Endothelial cell (in vitro differentiated cells): ENCODE results near the gene PDE4DIP. TPM values are rescaled to one million over a fixed set of nuclear protein-coding genes. Genes with fewer than 3 reads are reported as not detected.
"Not testable (repeated sequence)": the region's sequence is repeated elsewhere in the genome, so short reads cannot be mapped to it uniquely, and the experiment has no call there.

Experiments used
- DNase-seq: peaks from one replicate; pipeline ENCODE4 v3.0.0; 2021; ENCODE audit warnings: low spot score
- H3K27ac Mint-ChIP-seq: one replicate; pipeline ENCODE4 v1.8.0; 2021; ENCODE audit warnings: mixed read lengths, inconsistent platforms; ENCODE audit not compliant: unreplicated experiment
- H3K27me3 Mint-ChIP-seq: one replicate; pipeline ENCODE4 v1.8.0; 2021; ENCODE audit warnings: mild to moderate bottlenecking, moderate library complexity, mixed read lengths, inconsistent platforms; ENCODE audit not compliant: unreplicated experiment
- H3K36me3 Mint-ChIP-seq: one replicate; pipeline ENCODE4 v1.8.0; 2021; ENCODE audit warnings: mild to moderate bottlenecking, low read depth, mixed read lengths, inconsistent platforms; ENCODE audit not compliant: unreplicated experiment
- H3K4me1 Mint-ChIP-seq: one replicate; pipeline ENCODE4 v1.8.0; 2021; ENCODE audit warnings: mild to moderate bottlenecking, mixed read lengths, inconsistent platforms; ENCODE audit not compliant: unreplicated experiment
- H3K4me3 Mint-ChIP-seq: one replicate; pipeline ENCODE4 v1.8.0; 2021; ENCODE audit warnings: mild to moderate bottlenecking, mixed read lengths, inconsistent platforms; ENCODE audit not compliant: unreplicated experiment
- H3K9me3 Mint-ChIP-seq: one replicate; pipeline ENCODE4 v1.8.0; 2021; ENCODE audit warnings: mixed read lengths, inconsistent platforms; ENCODE audit not compliant: unreplicated experiment
- total RNA-seq: library from RNA; stranded (reverse); fragmentation: NEBNext Ultra II Directional; extraction: Animal tissue kit (Norgen Biotek cat#: 25700); gene quantifications from one replicate; pipeline ENCODE4 v1.2.1, GENCODE V29; 2021; ENCODE audit not compliant: unreplicated experiment

The PDE4DIP gene
- total RNA-seq, 1 donor from 2014 or later = 9.4 TPM

GRCh38 chr1:148967580-148967979, 123.4 kb downstream of the PDE4DIP start:
- H3K27me3 Mint-ChIP-seq = not testable (repeated sequence)

DNA sequence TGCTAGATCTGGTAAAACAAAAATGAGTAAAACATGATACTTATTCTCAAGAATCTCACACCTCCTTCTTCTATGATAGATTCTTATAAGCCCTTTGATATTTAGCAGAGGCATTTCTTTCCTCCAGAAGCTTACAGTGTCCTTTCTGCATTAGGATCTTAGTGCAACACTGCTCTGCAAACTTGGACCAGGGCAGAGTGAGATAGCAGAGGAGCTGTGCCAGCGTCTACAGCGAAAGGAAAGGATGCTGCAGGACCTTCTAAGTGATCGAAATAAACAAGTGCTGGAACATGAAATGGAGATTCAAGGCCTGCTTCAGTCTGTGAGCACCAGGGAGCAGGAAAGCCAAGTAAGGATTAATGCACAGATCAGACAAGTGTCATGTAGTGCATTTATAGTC, 124.5 kb downstream of the PDE4DIP start:
- H3K4me1 Mint-ChIP-seq, H3K4me3 Mint-ChIP-seq, H3K36me3 Mint-ChIP-seq, DNase-seq, H3K27ac Mint-ChIP-seq, H3K9me3 Mint-ChIP-seq, H3K27me3 Mint-ChIP-seq: not testable (repeated sequence)

More at GRCh38 chr1:148967580-148967979, 123.4 kb downstream of the PDE4DIP start:
- H3K36me3 Mint-ChIP-seq, H3K4me1 Mint-ChIP-seq, H3K4me3 Mint-ChIP-seq, H3K27ac Mint-ChIP-seq, DNase-seq, H3K9me3 Mint-ChIP-seq: not testable (repeated sequence)

DNA sequence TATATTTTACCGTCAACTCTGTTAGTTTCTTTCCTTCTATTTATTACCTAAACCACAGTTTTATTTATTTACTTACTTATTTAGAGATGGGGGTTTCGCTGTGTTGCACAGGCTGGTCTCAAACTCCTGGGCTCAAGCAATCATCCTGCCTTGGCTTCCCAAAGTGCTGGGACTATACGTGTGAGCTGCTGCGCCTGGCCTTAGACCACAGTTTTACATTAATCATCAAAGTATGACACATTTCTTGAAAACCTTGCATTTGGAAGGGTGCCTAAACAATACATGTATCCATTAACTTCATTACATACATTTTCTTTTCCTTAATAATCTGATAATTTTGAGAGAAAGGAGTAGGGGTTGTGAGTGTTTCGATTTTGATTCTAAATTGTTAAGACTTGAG, 124.9 kb downstream of the PDE4DIP start:
- not testable (repeated sequence) for H3K36me3 Mint-ChIP-seq, H3K27ac Mint-ChIP-seq, DNase-seq, H3K4me1 Mint-ChIP-seq, H3K9me3 Mint-ChIP-seq, H3K27me3 Mint-ChIP-seq, H3K4me3 Mint-ChIP-seq

DNA sequence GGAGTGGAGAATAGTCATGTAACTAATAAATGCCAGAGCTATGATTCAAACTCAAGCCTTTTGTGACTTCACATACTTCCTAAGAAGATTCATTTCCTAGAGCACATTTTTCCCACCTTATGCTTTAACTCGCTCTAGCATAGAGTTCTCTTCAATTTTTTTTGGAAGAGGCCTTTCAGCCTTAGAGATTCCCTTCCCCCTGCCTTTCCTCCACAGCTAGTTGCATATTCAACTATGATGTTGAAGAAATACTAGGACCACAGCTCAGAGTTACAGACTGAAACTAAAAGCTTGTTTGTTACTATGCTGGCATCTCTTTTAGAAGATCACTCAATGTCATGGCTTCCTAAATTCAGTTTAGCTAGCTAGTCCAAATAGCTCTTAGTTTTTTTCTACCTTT, 131.2 kb downstream of the PDE4DIP start:
- H3K27ac Mint-ChIP-seq = peak overlapping the region; percentile 90
- not testable (repeated sequence) for DNase-seq

GRCh38 chr1:148975866-148976537, 131.8 kb downstream of the PDE4DIP start:
- not testable (repeated sequence) for H3K4me3 Mint-ChIP-seq, H3K9me3 Mint-ChIP-seq, H3K36me3 Mint-ChIP-seq, H3K27me3 Mint-ChIP-seq, DNase-seq
- peaks cover 31% of the 10 kb centered on the region for H3K4me1 Mint-ChIP-seq
- H3K27ac Mint-ChIP-seq = peak overlapping the region; percentile 90

More for the DNA sequence above, 131.2 kb downstream of the PDE4DIP start:
- H3K9me3 Mint-ChIP-seq, H3K4me3 Mint-ChIP-seq, H3K36me3 Mint-ChIP-seq, H3K27me3 Mint-ChIP-seq: not testable (repeated sequence)
- H3K4me1 Mint-ChIP-seq = peaks cover 31% of the 10 kb centered on the region

DNA sequence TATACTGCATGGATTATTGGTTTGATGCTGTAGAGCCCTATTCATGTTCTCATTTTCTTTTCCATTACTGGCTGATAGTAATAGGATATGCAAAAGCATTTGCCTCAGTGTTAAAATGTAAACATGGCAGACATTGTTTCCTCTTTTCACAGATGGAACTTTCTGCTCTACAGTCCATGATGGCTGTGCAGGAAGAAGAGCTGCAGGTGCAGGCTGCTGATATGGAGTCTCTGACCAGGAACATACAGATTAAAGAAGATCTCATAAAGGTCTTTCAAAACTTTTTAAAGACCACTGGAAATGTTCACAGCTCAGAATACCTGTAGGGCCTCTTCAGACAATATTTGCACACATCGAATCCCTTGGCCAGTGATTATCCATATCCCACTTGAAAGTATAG, 133.6 kb downstream of the PDE4DIP start:
- H3K9me3 Mint-ChIP-seq, H3K27me3 Mint-ChIP-seq, H3K36me3 Mint-ChIP-seq, H3K4me3 Mint-ChIP-seq: not testable (repeated sequence)
- peak; percentile 6 for DNase-seq
- Mint-ChIP-seq H3K27ac (peak overlapping the region; percentile 79), H3K4me1 (peaks cover 31% of the 10 kb centered on the region)

DNA sequence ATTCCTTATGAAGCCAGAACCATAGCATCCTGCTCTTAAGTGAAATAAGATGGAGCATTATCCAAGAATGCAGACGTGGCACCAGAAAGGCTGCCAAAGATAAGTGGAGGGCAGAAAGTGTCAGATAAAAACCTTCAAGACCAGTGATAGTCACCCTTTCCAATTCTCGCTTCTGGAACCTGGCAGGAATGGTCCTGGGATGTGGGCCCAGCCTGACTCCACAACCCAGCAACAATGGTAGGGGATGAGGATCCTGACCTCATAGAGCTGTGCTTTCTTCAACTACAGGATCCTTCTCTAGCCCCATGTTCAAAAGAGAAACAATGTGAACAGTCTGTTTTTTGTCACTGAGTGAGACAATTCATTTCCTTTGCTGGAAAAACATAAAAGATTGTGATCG, 145.2 kb downstream of the PDE4DIP start:
- not testable (repeated sequence) for H3K36me3 Mint-ChIP-seq, H3K9me3 Mint-ChIP-seq, H3K4me1 Mint-ChIP-seq, H3K27ac Mint-ChIP-seq, H3K27me3 Mint-ChIP-seq, H3K4me3 Mint-ChIP-seq, DNase-seq

DNA sequence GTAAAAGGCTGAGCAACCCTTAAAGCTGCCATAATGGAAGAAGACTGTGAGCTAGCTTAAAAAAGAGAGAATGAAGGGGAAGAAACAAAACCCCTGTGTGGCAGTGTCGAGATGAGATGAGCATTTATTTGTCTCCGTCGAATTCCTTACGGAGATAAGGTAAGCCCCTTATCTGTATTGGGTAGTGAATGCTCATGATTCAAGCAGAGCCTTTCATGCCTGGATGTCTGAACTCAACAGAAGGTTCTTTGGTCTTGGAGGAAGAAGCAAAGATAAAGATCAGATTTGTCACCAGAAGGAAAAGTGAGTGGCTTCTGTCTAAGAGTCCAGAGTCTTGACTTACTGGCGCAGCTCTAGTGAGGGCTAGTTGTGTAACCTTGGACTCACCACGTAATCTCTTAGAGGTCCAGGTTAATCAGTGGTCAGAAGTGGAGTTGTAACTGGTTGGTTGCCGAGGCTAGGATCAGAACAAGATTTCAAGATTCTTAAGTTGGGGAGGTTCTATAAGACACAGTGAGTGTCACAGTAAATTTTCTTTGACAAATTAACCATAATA, 146.1 kb downstream of the PDE4DIP start:
- H3K9me3 Mint-ChIP-seq, DNase-seq, H3K4me1 Mint-ChIP-seq, H3K36me3 Mint-ChIP-seq, H3K4me3 Mint-ChIP-seq, H3K27me3 Mint-ChIP-seq, H3K27ac Mint-ChIP-seq: not testable (repeated sequence)

DNA sequence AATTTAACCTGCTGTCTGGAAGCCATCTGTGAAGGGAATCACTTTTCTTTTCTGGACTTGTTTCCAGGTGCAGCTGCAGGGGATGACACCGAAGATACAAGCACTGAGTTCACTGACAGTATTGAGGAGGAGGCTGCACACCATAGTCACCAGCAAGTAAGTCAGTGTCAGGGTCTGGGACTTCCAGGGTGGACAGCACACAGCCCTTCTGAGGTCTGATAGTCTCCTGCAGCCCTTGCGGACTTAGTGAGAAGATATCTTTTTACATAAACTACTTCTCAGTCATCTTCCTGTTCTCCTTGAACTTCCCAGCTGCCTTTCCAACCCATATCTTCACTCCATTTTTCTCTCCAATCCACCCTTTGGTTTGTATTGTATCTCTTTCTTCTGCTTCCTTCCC, 147.6 kb downstream of the PDE4DIP start:
- not testable (repeated sequence) for H3K27me3 Mint-ChIP-seq, H3K27ac Mint-ChIP-seq, H3K4me1 Mint-ChIP-seq, H3K36me3 Mint-ChIP-seq, H3K9me3 Mint-ChIP-seq, DNase-seq, H3K4me3 Mint-ChIP-seq

DNA sequence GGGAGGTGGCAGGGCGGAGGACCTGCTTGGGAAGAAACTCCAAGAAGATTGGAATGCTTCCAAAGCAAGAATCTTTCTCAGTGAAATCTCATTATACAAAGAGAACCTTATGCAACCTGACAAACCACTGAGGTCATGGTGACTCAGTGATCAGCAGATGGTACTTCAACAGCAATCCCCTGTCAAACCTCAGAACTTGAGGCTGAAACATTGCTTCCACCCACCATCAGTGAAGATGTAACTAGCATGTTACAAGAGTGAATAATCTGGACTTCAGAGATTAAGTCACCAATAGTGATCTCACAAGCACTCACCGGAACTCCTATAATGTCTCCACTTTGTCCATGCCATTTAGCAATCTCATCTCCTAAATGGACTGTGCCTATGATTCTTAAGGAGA, 148.1 kb downstream of the PDE4DIP start:
- H3K36me3 Mint-ChIP-seq, H3K27me3 Mint-ChIP-seq, H3K27ac Mint-ChIP-seq, H3K4me3 Mint-ChIP-seq, H3K9me3 Mint-ChIP-seq, DNase-seq, H3K4me1 Mint-ChIP-seq: not testable (repeated sequence)

- DNase-seq, H3K36me3 Mint-ChIP-seq, H3K4me3 Mint-ChIP-seq: not testable (repeated sequence)
Measured at GRCh38 chr1:148996449-148997224, 152.4 kb downstream of the PDE4DIP start.

GRCh38 chr1:148997405-148997804, 153.2 kb downstream of the PDE4DIP start:
- H3K27ac Mint-ChIP-seq, H3K4me1 Mint-ChIP-seq, H3K27me3 Mint-ChIP-seq, H3K4me3 Mint-ChIP-seq, H3K36me3 Mint-ChIP-seq, H3K9me3 Mint-ChIP-seq, DNase-seq: not testable (repeated sequence)

More at GRCh38 chr1:148996449-148997224, 152.4 kb downstream of the PDE4DIP start:
- H3K4me1 Mint-ChIP-seq, H3K27ac Mint-ChIP-seq, H3K27me3 Mint-ChIP-seq, H3K9me3 Mint-ChIP-seq: not testable (repeated sequence)
